Lung (tissue), 12 donors: ENCODE results near the gene CALCA. TPM values are rescaled to one million over a fixed set of nuclear protein-coding genes. Genes with fewer than 3 reads are reported as not detected.

Experiments used
- ATAC-seq: fragments of 200-7000 bp; cut with Tn5 transposase; one replicate; pipeline ENCODE4 v1.9.1; 2020; ENCODE audit warnings: moderate number of reproducible peaks; ENCODE audit not compliant: insufficient read depth, low FRiP score
- DNase-seq, 3 donors: peaks; one replicate each; pipeline ENCODE4 v3.0.0-alpha.2; 2013 to 2017
- H3K27ac ChIP-seq, 2 donors: one replicate each; pipeline ENCODE4 v1.5.1; 2013; ENCODE audit warnings: mild to moderate bottlenecking in 2 of 2, moderate library complexity in 2 of 2, control low read depth in 1 of 2, inconsistent platforms in 1 of 2, low read depth in 1 of 2, low read length in 1 of 2
- H3K27me3 ChIP-seq, 3 donors: one replicate each; pipeline ENCODE4 v1.5.1; 2013; ENCODE audit warnings: low read length in 2 of 3; ENCODE audit not compliant: control insufficient read depth in 3 of 3, insufficient read depth in 3 of 3
- H3K36me3 ChIP-seq, 4 donors: one replicate each; pipeline ENCODE4 v1.5.1; 2013; ENCODE audit warnings: low read length in 4 of 4, mild to moderate bottlenecking in 1 of 4, moderate library complexity in 1 of 4; ENCODE audit not compliant: control insufficient read depth in 4 of 4, insufficient read depth in 4 of 4
- H3K4me1 ChIP-seq, 5 donors: one replicate each; pipeline ENCODE4 v1.5.1; 2013; ENCODE audit warnings: low read length in 5 of 5, mild to moderate bottlenecking in 2 of 5, moderate library complexity in 1 of 5; ENCODE audit not compliant: control insufficient read depth in 5 of 5, insufficient read depth in 5 of 5
- H3K4me3 ChIP-seq: one replicate; pipeline ENCODE4 v1.5.1; 2013; ENCODE audit warnings: mild to moderate bottlenecking, control low read depth, moderate library complexity
- H3K9ac ChIP-seq, 2 donors: one replicate each; pipeline ENCODE4 v1.5.1; 2013; ENCODE audit warnings: low read length in 2 of 2, control low read depth in 1 of 2; ENCODE audit not compliant: insufficient read depth in 1 of 2
- H3K9me3 ChIP-seq, 4 donors: one replicate each; pipeline ENCODE4 v1.5.1; 2013; ENCODE audit warnings: low read length in 3 of 4, mild to moderate bottlenecking in 1 of 4, moderate library complexity in 1 of 4; ENCODE audit not compliant: control insufficient read depth in 4 of 4, insufficient read depth in 3 of 4
- CTCF ChIP-seq: IDR thresholded peaks from 2 replicates; pipeline ENCODE4 v1.5.1; 2012; ENCODE audit warnings: mild to moderate bottlenecking; ENCODE audit errors: control extremely low read depth, extremely low read depth
- WGBS, 2 donors: extraction: QIAGEN DNeasy Blood & Tissue Kit; methylation state at CpG; one replicate each; pipeline ENCODE4 v1.1.7; 2013; 5-methylcytosine and 5-hydroxymethylcytosine counted together
- polyA plus RNA-seq, 2 donors: library from polyadenylated mRNA; stranded (reverse); fragments of 200-250 nt; gene quantifications; one replicate each; pipeline ENCODE4 v1.2.1, GENCODE V29; 2013
- total RNA-seq, 2 donors: library from RNA; depleted of rRNA in 1 of 2; stranded (reverse); fragments of >200 nt in 1 of 2; gene quantifications; one replicate each; pipeline ENCODE4 v1.2.1, GENCODE V29; 2014 to 2021
- donor health status: control.
- donor health status: control.
- donor health status: Bipolar disorder and iron deficiency.
- donor health status: healthy.
- donor health status: DM: yes; HTN: yes; CAD: no.

Gene CALCA
- total and polyA plus RNA-seq, 4 donors: 3.0 to 8.4 (median 4.8) TPM

GRCh38 chr11:14924318-14924717 lies 47.8 kb downstream of the CALCA start:
- peaks cover 0 to 3% (median 0%) of the 10 kb centered on the region in 3 donors for H3K27me3 ChIP-seq
- TF ChIP-seq CTCF: no peak
- H3K36me3 ChIP-seq: no peaks in the 10 kb centered on the region
- ATAC-seq (no peak), DNase-seq (no peak)
- 92 to 95% methylated on average over 3 of the region's 3 CpGs for WGBS, 2 donors
- no peak overlapping the region for H3K9ac ChIP-seq
- no peak overlapping the region for H3K4me3 ChIP-seq
- H3K27ac ChIP-seq: no peak overlapping the region
- peaks cover 0 to 3% (median 0%) of the 10 kb centered on the region in 4 donors for H3K9me3 ChIP-seq
- H3K4me1 ChIP-seq: no peaks in the 10 kb centered on the region

Other genes starting within 250 kb of the CALCA start
- 10 to 100 TPM; 18.5 to 19.9 TPM for gene CYP2R1, start 80.1 kb downstream of the CALCA start, total RNA-seq
- 10 to 100 TPM in 1 of 2 donors, 1 to 10 TPM in 1; 9.9 to 33.4 TPM for gene CYP2R1, start 80.1 kb downstream of the CALCA start, polyA plus RNA-seq
- gene CALCB, start 101.2 kb upstream of the CALCA start, total RNA-seq: under 1 TPM; 0.11 to 0.25 TPM
- under 1 TPM in 1 of 2 donors, not detected in 1; 0.09 TPM for gene CALCB, start 101.2 kb upstream of the CALCA start, polyA plus RNA-seq
- gene INSC, start 142.6 kb upstream of the CALCA start, total RNA-seq: under 1 TPM; 0.89 to 0.91 TPM
- gene INSC, start 142.6 kb upstream of the CALCA start, polyA plus RNA-seq: under 1 TPM; 0.49 to 0.57 TPM